ENCODE measurements around the gene MPZL2.

- no peak for TF ChIP-seq JUN (IDR thresholded peaks at IDR 0.05; ENCODE audit: low read depth, low read length)
- no peak for TF ChIP-seq CTCF (IDR thresholded peaks at IDR 0.05; ENCODE audit: control extremely low read depth in 1 of 3, insufficient read depth in 1 of 3, low read depth in 1 of 3, low read length in 3 of 3)
- no peak for TF ChIP-seq SP2 (IDR thresholded peaks at IDR 0.05; ENCODE audit: low read length)
- TF ChIP-seq KDM1A (IDR thresholded peaks at IDR 0.05; ENCODE audit: borderline replicate concordance, low read length) = no peak
Observed at GRCh38 chr11:118239509-118240205, 24.4 kb downstream of the MPZL2 start.

All from H1 (cell line).